ENCODE results near the gene MNX1.

Gene MNX1

GRCh38 chr7:157013602-157014549 is 3.4 kb upstream of the MNX1 start:
- DNase-seq (ENCODE audit: low read depth, low spot score), result no peak
- Histone ChIP-seq H3K4me1 (ENCODE audit: control insufficient read depth, insufficient read depth, low read length) (peaks cover 12% of the 10 kb centered on the region), H3K4me3 (ENCODE audit: low read length) (no peak overlapping the region), H3K36me3 (ENCODE audit: control insufficient read depth, insufficient read depth, low read length) (no peaks in the 10 kb centered on the region; the same call in 1 of the 2 replicates), H3K9me3 (ENCODE audit: control insufficient read depth, insufficient read depth, low read length) (no peaks in the 10 kb centered on the region), H3K27me3 (ENCODE audit: control insufficient read depth, insufficient read depth, low read length) (peaks cover 86% of the 10 kb centered on the region), H3K27ac (ENCODE audit: low read length) (no peak overlapping the region)
- no CpG with 5 or more reads among the region's 13 CpGs for WGBS (ENCODE audit: insufficient coverage, insufficient read length)

- H3K9me3 ChIP-seq (ENCODE audit: control insufficient read depth, insufficient read depth, low read length), result no peaks in the 10 kb centered on the region
- H3K36me3 ChIP-seq (ENCODE audit: control insufficient read depth, insufficient read depth, low read length), result no peaks in the 10 kb centered on the region; the same call in 1 of the 2 replicates
- H3K4me1 ChIP-seq (ENCODE audit: control insufficient read depth, insufficient read depth, low read length), result peaks cover 10% of the 10 kb centered on the region
- H3K27ac ChIP-seq (ENCODE audit: low read length), result no peak overlapping the region
- peaks cover 86% of the 10 kb centered on the region for H3K27me3 ChIP-seq (ENCODE audit: control insufficient read depth, insufficient read depth, low read length)
- no peak for DNase-seq (ENCODE audit: low read depth, low spot score)
- no peak overlapping the region for H3K4me3 ChIP-seq (ENCODE audit: low read length)
Observed at GRCh38 chr7:157013101-157013500, 2.6 kb upstream of the MNX1 start.

- H3K4me3 ChIP-seq (ENCODE audit: low read length), result no peak overlapping the region
- no peaks in the 10 kb centered on the region for H3K36me3 ChIP-seq (ENCODE audit: control insufficient read depth, insufficient read depth, low read length)
- no CpG with 5 or more reads among the region's 10 CpGs for WGBS (ENCODE audit: insufficient coverage, insufficient read length)
- H3K4me1 ChIP-seq (ENCODE audit: control insufficient read depth, insufficient read depth, low read length), result peaks cover 6% of the 10 kb centered on the region
- no peak for DNase-seq (ENCODE audit: low read depth, low spot score)
- peaks cover 86% of the 10 kb centered on the region for H3K27me3 ChIP-seq (ENCODE audit: control insufficient read depth, insufficient read depth, low read length)
- H3K9me3 ChIP-seq (ENCODE audit: control insufficient read depth, insufficient read depth, low read length), result no peaks in the 10 kb centered on the region
- no peak overlapping the region for H3K27ac ChIP-seq (ENCODE audit: low read length)
Observed at GRCh38 chr7:157012113-157012547, 1.7 kb upstream of the MNX1 start.

GRCh38 chr7:157011333-157012112 is 1.1 kb upstream of the MNX1 start:
- WGBS (ENCODE audit: insufficient coverage, insufficient read length), result no CpG with 5 or more reads among the region's 37 CpGs
- Histone ChIP-seq H3K27me3 (ENCODE audit: control insufficient read depth, insufficient read depth, low read length) (peaks cover 86% of the 10 kb centered on the region), H3K36me3 (ENCODE audit: control insufficient read depth, insufficient read depth, low read length) (no peaks in the 10 kb centered on the region), H3K4me3 (ENCODE audit: low read length) (no peak overlapping the region; the same call in 1 of the 2 replicates), H3K4me1 (ENCODE audit: control insufficient read depth, insufficient read depth, low read length) (peaks cover 6% of the 10 kb centered on the region), H3K9me3 (ENCODE audit: control insufficient read depth, insufficient read depth, low read length) (no peaks in the 10 kb centered on the region), H3K27ac (ENCODE audit: low read length) (no peak overlapping the region)
- no peak for DNase-seq (ENCODE audit: low read depth, low spot score)

- Histone ChIP-seq H3K4me3 (ENCODE audit: low read length) (peak overlapping the region; percentile 40; the same call in 1 of the 2 replicates), H3K27ac (ENCODE audit: low read length) (no peak overlapping the region), H3K9me3 (ENCODE audit: control insufficient read depth, insufficient read depth, low read length) (no peaks in the 10 kb centered on the region), H3K36me3 (ENCODE audit: control insufficient read depth, insufficient read depth, low read length) (no peaks in the 10 kb centered on the region), H3K4me1 (ENCODE audit: control insufficient read depth, insufficient read depth, low read length) (peaks cover 2% of the 10 kb centered on the region; the same call in 1 of the 2 replicates), H3K27me3 (ENCODE audit: control insufficient read depth, insufficient read depth, low read length) (peaks cover 85% of the 10 kb centered on the region)
- no peak for DNase-seq (ENCODE audit: low read depth, low spot score)
- no CpG with 5 or more reads among the region's 130 CpGs for WGBS (ENCODE audit: insufficient coverage, insufficient read length)
Observed at GRCh38 chr7:157009778-157010587, 480 bp downstream of the MNX1 start.

GRCh38 chr7:157009170-157009777 is 1.2 kb downstream of the MNX1 start:
- no CpG with 5 or more reads among the region's 49 CpGs for WGBS (ENCODE audit: insufficient coverage, insufficient read length)
- H3K9me3 ChIP-seq (ENCODE audit: control insufficient read depth, insufficient read depth, low read length), result no peaks in the 10 kb centered on the region
- H3K27ac ChIP-seq (ENCODE audit: low read length), result no peak overlapping the region
- peaks cover 4% of the 10 kb centered on the region; the same call in 1 of the 2 replicates for H3K4me1 ChIP-seq (ENCODE audit: control insufficient read depth, insufficient read depth, low read length)
- H3K4me3 ChIP-seq (ENCODE audit: low read length), result no peak overlapping the region
- DNase-seq (ENCODE audit: low read depth, low spot score), result no peak
- peaks cover 85% of the 10 kb centered on the region for H3K27me3 ChIP-seq (ENCODE audit: control insufficient read depth, insufficient read depth, low read length)
- H3K36me3 ChIP-seq (ENCODE audit: control insufficient read depth, insufficient read depth, low read length), result no peaks in the 10 kb centered on the region

- peaks cover 4% of the 10 kb centered on the region; the same call in 1 of the 2 replicates for H3K4me1 ChIP-seq (ENCODE audit: control insufficient read depth, insufficient read depth, low read length)
- DNase-seq (ENCODE audit: low read depth, low spot score), result no peak
- no peak overlapping the region for H3K27ac ChIP-seq (ENCODE audit: low read length)
- peaks cover 84% of the 10 kb centered on the region for H3K27me3 ChIP-seq (ENCODE audit: control insufficient read depth, insufficient read depth, low read length)
- no peak overlapping the region for H3K4me3 ChIP-seq (ENCODE audit: low read length)
- no CpG with 5 or more reads among the region's 35 CpGs for WGBS (ENCODE audit: insufficient coverage, insufficient read length)
- no peaks in the 10 kb centered on the region for H3K36me3 ChIP-seq (ENCODE audit: control insufficient read depth, insufficient read depth, low read length)
- no peaks in the 10 kb centered on the region for H3K9me3 ChIP-seq (ENCODE audit: control insufficient read depth, insufficient read depth, low read length)
Observed at GRCh38 chr7:157008206-157009169, 2.0 kb downstream of the MNX1 start.

GRCh38 chr7:157007470-157008066 is 2.9 kb downstream of the MNX1 start:
- H3K27me3 ChIP-seq (ENCODE audit: control insufficient read depth, insufficient read depth, low read length), result peaks cover 85% of the 10 kb centered on the region
- no peak for DNase-seq (ENCODE audit: low read depth, low spot score)
- WGBS (ENCODE audit: insufficient coverage, insufficient read length), result no CpG with 5 or more reads among the region's 18 CpGs

More at GRCh38 chr7:157007470-157008066, 2.9 kb downstream of the MNX1 start:
- Histone ChIP-seq H3K36me3 (ENCODE audit: control insufficient read depth, insufficient read depth, low read length) (no peaks in the 10 kb centered on the region), H3K9me3 (ENCODE audit: control insufficient read depth, insufficient read depth, low read length) (no peaks in the 10 kb centered on the region), H3K27ac (ENCODE audit: low read length) (no peak overlapping the region), H3K4me3 (ENCODE audit: low read length) (no peak overlapping the region), H3K4me1 (ENCODE audit: control insufficient read depth, insufficient read depth, low read length) (peaks cover 6% of the 10 kb centered on the region; the same call in 1 of the 2 replicates)

Data from iPS DF 6.9 (cell line).